CD4-positive, CD25-positive, alpha-beta regulatory T cell (primary cell): ENCODE results near the gene FAM228B. TPM values are rescaled to one million over a fixed set of nuclear protein-coding genes. Genes with fewer than 3 reads are reported as not detected.
A peak's percentile ranks its signal among the peaks of the same experiment; 100 is the strongest.

Source experiments
- ATAC-seq, 2 donors: fragments of 150-1000 bp; cut with Tn5 transposase; one replicate each; pipeline ENCODE4 v1.10.0; 2021; ENCODE audit warnings: low read depth in 2 of 2, moderate number of reproducible peaks in 2 of 2, moderate library complexity in 1 of 2
- DNase-seq, 3 donors: peaks; one replicate each; pipeline versions ENCODE4 v3.0.0 to v3.0.0-alpha.2; 2012 to 2022; ENCODE audit warnings: mixed read lengths in 1 of 3
- H3K27ac ChIP-seq: one replicate; pipeline ENCODE4 v1.7.0; 2013; ENCODE audit warnings: mild to moderate bottlenecking, low read length; ENCODE audit not compliant: insufficient read depth, poor library complexity, severe bottlenecking
- H3K27me3 ChIP-seq: one replicate; pipeline ENCODE4 v1.7.0; 2013; ENCODE audit warnings: low read length; ENCODE audit not compliant: control insufficient read depth, insufficient read depth
- H3K36me3 ChIP-seq: one replicate; pipeline ENCODE4 v1.7.0; 2013; ENCODE audit warnings: mild to moderate bottlenecking, low read length, moderate library complexity; ENCODE audit not compliant: control insufficient read depth, insufficient read depth
- H3K4me1 ChIP-seq: 2 replicates; pipeline ENCODE4 v1.7.0; 2013; ENCODE audit warnings: mild to moderate bottlenecking, low read length; ENCODE audit not compliant: insufficient read depth, control insufficient read depth, poor library complexity, severe bottlenecking
- H3K4me3 ChIP-seq: one replicate; pipeline ENCODE4 v1.7.0; 2013; ENCODE audit warnings: low read depth, mild to moderate bottlenecking, low read length, moderate library complexity
- H3K9me3 ChIP-seq, 2 experiments: 1 replicate in 1 of 2; 2 replicates in 1 of 2; pipeline ENCODE4 v1.7.0; 2013; ENCODE audit warnings: low read length in 2 of 2, mild to moderate bottlenecking in 1 of 2, moderate library complexity in 1 of 2; ENCODE audit not compliant: control insufficient read depth in 2 of 2
- H3K27ac Mint-ChIP-seq, 3 donors: one replicate each; pipeline ENCODE4 v1.8.0; 2020 to 2022; ENCODE audit warnings: mild to moderate bottlenecking in 3 of 3, mixed read lengths in 3 of 3, moderate library complexity in 2 of 3
- H3K27me3 Mint-ChIP-seq: one replicate; pipeline ENCODE4 v1.8.0; 2022; ENCODE audit warnings: mild to moderate bottlenecking, mixed read lengths
- H3K36me3 Mint-ChIP-seq: one replicate; pipeline ENCODE4 v1.8.0; 2020; ENCODE audit warnings: mixed read lengths
- H3K4me1 Mint-ChIP-seq, 4 donors: one replicate each; pipeline ENCODE4 v1.8.0; 2020 to 2022; ENCODE audit warnings: mixed read lengths in 4 of 4, mild to moderate bottlenecking in 1 of 4
- H3K4me3 Mint-ChIP-seq, 4 donors: one replicate each; pipeline ENCODE4 v1.8.0; 2020 to 2022; ENCODE audit warnings: mild to moderate bottlenecking in 4 of 4, mixed read lengths in 4 of 4, moderate library complexity in 3 of 4
- H3K9me3 Mint-ChIP-seq, 7 donors: one replicate each; pipeline ENCODE4 v1.8.0; 2020 to 2022; ENCODE audit warnings: mixed read lengths in 7 of 7, mild to moderate bottlenecking in 3 of 7, moderate library complexity in 2 of 7
- polyA plus RNA-seq, 4 donors: library from polyadenylated mRNA; unstranded; fragments of 300-500 nt; fragmentation: Illumina TruSeq; gene quantifications; one replicate each; pipeline ENCODE4 v1.2.3, GENCODE V29; 2021
- total RNA-seq: library from RNA; stranded (reverse); gene quantifications from one replicate; pipeline ENCODE4 v1.2.3, GENCODE V29; 2022

Gene FAM228B
- total and polyA plus RNA-seq, 5 donors from 2014 or later = 3.5 to 11.6 (median 4.6) TPM

DNA sequence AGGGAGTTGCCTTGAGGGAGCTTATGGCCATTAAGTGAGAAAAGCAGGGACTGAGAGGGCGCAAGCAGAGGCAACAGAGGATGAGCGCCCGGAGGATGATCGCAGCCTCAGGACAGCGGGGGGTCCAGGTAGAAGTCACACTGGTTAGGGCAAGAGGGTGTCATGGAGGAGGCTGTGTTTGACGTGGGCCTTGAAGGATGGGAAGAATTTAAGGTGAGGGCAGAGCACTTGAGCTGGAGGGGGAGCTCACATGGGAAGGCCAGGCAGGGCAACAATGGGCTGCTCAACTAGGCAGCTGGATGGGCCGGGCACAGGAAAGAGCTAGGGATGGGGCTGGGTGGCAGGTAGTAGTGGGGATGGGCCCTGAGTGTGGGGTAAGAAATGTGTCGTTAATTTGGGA lies 83.4 kb downstream of the FAM228B start:
- Histone ChIP-seq H3K4me1 (no peaks in the 10 kb centered on the region), H3K27ac (no peak overlapping the region), H3K27me3 (no peaks in the 10 kb centered on the region), H3K4me3 (no peak overlapping the region), H3K36me3 (peaks cover 84% of the 10 kb centered on the region), H3K9me3 (no peaks in the 10 kb centered on the region)
- H3K9me3 Mint-ChIP-seq = no peaks in the 10 kb centered on the region
- ATAC-seq (no peak), DNase-seq (no peak)
- peaks cover 84% of the 10 kb centered on the region for H3K36me3 Mint-ChIP-seq
- no peaks in the 10 kb centered on the region for H3K4me1 Mint-ChIP-seq
- H3K27me3 Mint-ChIP-seq = no peaks in the 10 kb centered on the region
- H3K27ac Mint-ChIP-seq = peak overlapping the region in 1 of 3 donors; percentile 15
- no peak overlapping the region for H3K4me3 Mint-ChIP-seq

DNA sequence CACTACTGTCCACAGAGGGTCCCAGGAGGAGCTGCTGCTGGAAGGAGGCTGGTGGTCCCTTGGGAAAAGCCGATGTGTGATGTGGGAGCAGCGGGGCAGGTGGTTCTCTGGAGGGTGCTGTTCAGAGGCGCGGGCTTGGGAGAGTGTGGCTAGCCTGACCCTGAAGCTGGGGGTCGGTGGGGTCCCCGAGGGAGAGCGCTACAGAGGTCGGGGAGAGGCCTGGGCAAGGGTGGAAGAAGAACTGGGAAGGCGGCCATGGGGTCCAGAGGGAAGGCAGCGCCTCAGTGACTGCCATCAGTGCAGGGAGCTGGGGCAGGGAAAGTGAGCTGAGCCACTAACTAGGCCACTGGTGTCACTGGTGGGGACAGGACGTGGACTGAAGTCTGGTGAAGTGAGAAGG lies 84.1 kb downstream of the FAM228B start:
- H3K4me3 Mint-ChIP-seq = no peak overlapping the region
- DNase-seq = no peak
- no peak overlapping the region for H3K27ac Mint-ChIP-seq

DNA sequence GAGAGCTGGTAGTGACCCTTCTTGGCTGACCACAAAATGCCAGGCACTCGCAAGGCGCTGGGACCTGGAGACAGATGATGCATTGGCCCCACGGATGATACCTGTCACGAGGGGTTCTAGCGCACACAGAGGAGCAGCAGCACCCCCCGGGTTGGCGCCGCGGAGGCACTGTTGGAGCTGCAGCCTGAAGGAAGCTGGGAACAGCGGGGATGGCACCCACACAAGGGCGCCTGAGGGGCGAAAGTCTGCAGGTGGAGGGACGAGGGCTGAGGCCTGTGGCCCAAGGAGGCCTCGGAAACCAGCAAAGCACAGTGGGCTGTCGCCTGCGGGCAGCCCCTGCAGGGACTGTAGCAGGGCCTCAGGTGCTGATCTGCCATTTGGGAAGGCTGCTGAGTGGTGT lies 85.2 kb downstream of the FAM228B start:
- Mint-ChIP-seq H3K4me1 (peaks cover 0 to 2% (median 0%) of the 10 kb centered on the region in 4 donors), H3K27me3 (no peaks in the 10 kb centered on the region), H3K4me3 (no peak overlapping the region), H3K27ac (peak overlapping the region in 1 of 3 donors; percentile 55), H3K9me3 (no peaks in the 10 kb centered on the region), H3K36me3 (peaks cover 84% of the 10 kb centered on the region)
- H3K27me3 ChIP-seq = no peaks in the 10 kb centered on the region
- DNase-seq (no peak), ATAC-seq (no peak)
- H3K4me3 ChIP-seq = no peak overlapping the region
- no peak overlapping the region for H3K27ac ChIP-seq
- no peaks in the 10 kb centered on the region for H3K4me1 ChIP-seq
- H3K36me3 ChIP-seq = peaks cover 90% of the 10 kb centered on the region
- H3K9me3 ChIP-seq = no peaks in the 10 kb centered on the region

More for the DNA sequence above, 84.1 kb downstream of the FAM228B start:
- Mint-ChIP-seq H3K36me3 (peaks cover 86% of the 10 kb centered on the region), H3K4me1 (no peaks in the 10 kb centered on the region), H3K27me3 (no peaks in the 10 kb centered on the region), H3K9me3 (no peaks in the 10 kb centered on the region)
- ATAC-seq = no peak
- H3K27ac ChIP-seq = no peak overlapping the region
- no peaks in the 10 kb centered on the region for H3K4me1 ChIP-seq
- peaks cover 90% of the 10 kb centered on the region for H3K36me3 ChIP-seq
- H3K9me3 ChIP-seq = no peaks in the 10 kb centered on the region
- no peak overlapping the region for H3K4me3 ChIP-seq
- H3K27me3 ChIP-seq = no peaks in the 10 kb centered on the region

DNA sequence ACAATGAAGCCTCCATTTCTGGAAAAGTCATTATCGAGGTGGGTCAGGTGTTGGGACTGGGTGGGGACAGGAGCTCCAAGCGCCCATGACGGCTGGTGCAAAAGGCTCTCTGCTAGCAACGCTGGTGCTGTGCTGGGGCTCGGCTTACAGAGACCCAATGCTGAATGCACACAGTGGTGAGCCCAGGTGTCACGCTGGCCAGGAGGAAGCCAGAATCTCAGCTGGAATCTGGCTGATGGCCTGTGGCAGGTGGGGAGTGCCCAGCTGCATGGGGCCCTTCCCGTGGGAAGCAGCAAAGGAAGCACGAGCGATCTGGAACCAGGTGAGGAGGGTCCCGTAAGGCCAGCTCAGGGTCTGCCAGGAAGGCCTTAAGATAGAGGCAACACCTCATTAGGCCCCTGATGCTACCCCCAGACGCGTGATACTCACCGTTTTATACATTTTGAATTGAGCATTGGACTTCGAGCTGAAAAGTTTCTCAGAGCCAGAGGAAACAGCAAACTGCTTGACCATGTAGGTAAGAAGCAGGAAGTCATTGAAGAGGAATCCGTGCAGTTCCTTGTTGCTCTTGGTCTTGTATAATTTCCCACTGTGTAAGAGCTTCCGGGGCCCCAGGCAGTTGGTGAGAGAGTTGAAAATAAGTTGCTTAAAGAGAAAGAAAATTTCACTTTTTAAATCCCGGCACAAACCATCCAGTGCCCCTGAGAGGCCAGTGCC lies 86.3 kb downstream of the FAM228B start:
- H3K4me1 ChIP-seq = no peaks in the 10 kb centered on the region

DNA sequence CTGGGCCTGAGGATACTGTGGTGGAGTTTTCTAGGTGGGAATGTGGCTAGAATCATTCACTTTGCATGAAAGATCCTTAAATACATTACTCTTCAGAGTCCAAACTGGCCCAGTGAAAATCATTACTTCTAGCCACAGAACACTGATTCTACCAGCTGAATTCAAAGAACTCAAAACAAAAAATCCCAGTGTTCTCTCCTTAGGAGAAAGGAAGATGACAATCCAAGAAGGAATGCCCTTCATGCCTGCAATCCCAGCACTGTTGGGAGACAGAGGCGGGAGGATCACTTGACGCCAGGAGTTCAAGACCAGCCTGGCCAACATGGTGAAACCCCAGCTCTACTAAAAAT lies 86.8 kb downstream of the FAM228B start:
- Histone ChIP-seq H3K4me3 (no peak overlapping the region), H3K36me3 (peaks cover 82% of the 10 kb centered on the region), H3K9me3 (no peaks in the 10 kb centered on the region), H3K27ac (no peak overlapping the region), H3K4me1 (peaks cover 2% of the 10 kb centered on the region), H3K27me3 (no peaks in the 10 kb centered on the region)
- no peaks in the 10 kb centered on the region for H3K9me3 Mint-ChIP-seq
- no peaks in the 10 kb centered on the region for H3K27me3 Mint-ChIP-seq
- H3K36me3 Mint-ChIP-seq = peaks cover 73% of the 10 kb centered on the region
- H3K27ac Mint-ChIP-seq = no peak overlapping the region
- peaks cover 0 to 8% (median 6%) of the 10 kb centered on the region in 4 donors for H3K4me1 Mint-ChIP-seq
- no peak for DNase-seq
- no peak overlapping the region for H3K4me3 Mint-ChIP-seq
- ATAC-seq = no peak

More for the DNA sequence above, 86.3 kb downstream of the FAM228B start:
- H3K4me3 Mint-ChIP-seq = no peak overlapping the region
- Histone ChIP-seq H3K36me3 (peaks cover 88% of the 10 kb centered on the region), H3K9me3 (no peaks in the 10 kb centered on the region), H3K4me3 (no peak overlapping the region), H3K27me3 (no peaks in the 10 kb centered on the region), H3K27ac (no peak overlapping the region)
- no peak overlapping the region for H3K27ac Mint-ChIP-seq
- H3K4me1 Mint-ChIP-seq = peaks cover 0 to 5% (median 1%) of the 10 kb centered on the region in 4 donors
- ATAC-seq = no peak
- H3K27me3 Mint-ChIP-seq = no peaks in the 10 kb centered on the region
- peaks cover 79% of the 10 kb centered on the region for H3K36me3 Mint-ChIP-seq
- no peaks in the 10 kb centered on the region for H3K9me3 Mint-ChIP-seq
- DNase-seq = no peak

DNA sequence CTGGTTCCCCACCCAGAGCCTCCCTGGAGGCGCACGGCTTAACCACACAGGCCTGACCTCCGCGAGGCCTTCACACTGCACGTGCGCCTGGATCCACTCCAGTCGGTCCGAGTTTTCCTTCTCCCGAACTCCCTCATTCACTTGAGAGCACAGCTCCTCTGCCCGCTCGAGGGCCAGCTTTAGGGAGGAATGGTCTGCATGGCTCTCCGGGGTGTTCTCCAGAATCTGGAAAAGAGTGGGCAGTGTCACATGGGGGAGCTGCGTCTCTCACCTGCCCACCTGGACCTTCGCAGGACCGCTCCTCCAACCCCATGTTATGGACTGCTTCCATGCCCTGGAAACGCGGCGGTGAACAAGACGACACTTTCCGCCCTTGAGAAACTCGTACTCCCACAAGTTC lies 87.5 kb downstream of the FAM228B start:
- peaks cover 0 to 11% (median 9%) of the 10 kb centered on the region in 4 donors for H3K4me1 Mint-ChIP-seq
- peaks cover 68% of the 10 kb centered on the region for H3K36me3 Mint-ChIP-seq
- no peaks in the 10 kb centered on the region for H3K9me3 Mint-ChIP-seq
- H3K27ac Mint-ChIP-seq = peak overlapping the region in 1 of 3 donors; percentile 75
- ATAC-seq = no peak
- DNase-seq = no peak
- no peaks in the 10 kb centered on the region for H3K27me3 ChIP-seq
- H3K27me3 Mint-ChIP-seq = no peaks in the 10 kb centered on the region
- H3K36me3 ChIP-seq = peaks cover 78% of the 10 kb centered on the region
- no peak overlapping the region for H3K4me3 ChIP-seq
- H3K27ac ChIP-seq = no peak overlapping the region
- no peak overlapping the region for H3K4me3 Mint-ChIP-seq
- no peaks in the 10 kb centered on the region for H3K9me3 ChIP-seq
- H3K4me1 ChIP-seq = peaks cover 5% of the 10 kb centered on the region

DNA sequence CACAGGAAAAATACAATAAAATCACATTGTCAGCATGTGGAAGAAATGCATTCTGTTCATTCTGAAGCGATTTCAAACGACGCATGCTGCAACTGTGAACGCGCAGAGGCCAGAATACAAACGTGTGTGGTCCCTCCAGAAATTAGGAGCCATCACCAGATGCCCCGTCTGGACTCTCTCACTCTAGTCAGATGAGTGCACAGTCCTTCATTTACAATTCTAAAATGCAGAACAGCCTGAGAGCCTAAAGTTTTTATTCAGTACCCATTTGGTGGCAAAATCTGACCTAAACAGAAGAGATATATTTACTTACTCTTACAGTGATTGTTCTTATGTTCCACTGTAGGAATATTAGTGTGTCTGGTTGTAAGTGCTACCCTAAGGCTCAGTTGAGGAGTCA lies 88.1 kb downstream of the FAM228B start:
- no peak for DNase-seq

DNA sequence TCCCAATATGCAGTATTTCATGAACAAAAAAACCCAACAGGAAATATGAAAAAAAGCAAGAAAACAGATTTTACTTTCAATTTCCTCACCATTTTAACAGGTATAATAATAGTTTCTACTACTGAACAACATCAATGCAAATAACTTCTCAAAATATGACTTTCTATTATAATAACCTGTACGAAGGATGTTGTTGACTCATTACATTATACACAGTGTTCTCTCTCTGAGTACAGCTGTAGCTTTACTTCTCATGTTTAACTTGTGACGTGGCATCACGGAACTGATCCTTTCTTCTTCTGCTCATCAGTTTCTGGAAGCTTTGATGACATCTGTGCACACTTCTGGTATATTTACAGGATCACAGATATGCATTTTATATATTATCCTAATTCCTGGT lies 91.6 kb downstream of the FAM228B start:
- Histone ChIP-seq H3K4me1 (peaks cover 5% of the 10 kb centered on the region), H3K4me3 (peak overlapping the region; percentile 53), H3K36me3 (peaks cover 83% of the 10 kb centered on the region), H3K9me3 (no peaks in the 10 kb centered on the region), H3K27me3 (no peaks in the 10 kb centered on the region), H3K27ac (peak overlapping the region; percentile 45)
- DNase-seq (peak in 2 of 3 donors; percentile 38 to 51), ATAC-seq (peak; percentile 79 to 87)
- Mint-ChIP-seq H3K9me3 (no peaks in the 10 kb centered on the region), H3K4me3 (no peak overlapping the region), H3K36me3 (peaks cover 55% of the 10 kb centered on the region), H3K27ac (peak overlapping the region; percentile 15 to 63 (median 53)), H3K4me1 (peaks cover 0 to 13% (median 10%) of the 10 kb centered on the region in 4 donors), H3K27me3 (no peaks in the 10 kb centered on the region)

More for the DNA sequence above, 88.1 kb downstream of the FAM228B start:
- Histone ChIP-seq H3K4me3 (no peak overlapping the region), H3K36me3 (peaks cover 81% of the 10 kb centered on the region), H3K4me1 (peaks cover 5% of the 10 kb centered on the region), H3K27me3 (no peaks in the 10 kb centered on the region), H3K9me3 (no peaks in the 10 kb centered on the region), H3K27ac (no peak overlapping the region)
- H3K4me1 Mint-ChIP-seq = peaks cover 0 to 13% (median 10%) of the 10 kb centered on the region in 4 donors
- no peaks in the 10 kb centered on the region for H3K9me3 Mint-ChIP-seq
- H3K27ac Mint-ChIP-seq = no peak overlapping the region
- no peak overlapping the region for H3K4me3 Mint-ChIP-seq
- H3K36me3 Mint-ChIP-seq = peaks cover 69% of the 10 kb centered on the region
- no peak for ATAC-seq
- H3K27me3 Mint-ChIP-seq = no peaks in the 10 kb centered on the region
